HG03378 (cell line): Measurements from ENCODE around the gene ADAP2.
"Not testable (repeated sequence)": the region's sequence is repeated elsewhere in the genome, so short reads cannot be mapped to it uniquely, and the experiment has no call there.

Experiments
- ATAC-seq: cut with Tn5 transposase; IDR thresholded peaks from one replicate; pipeline ENCODE4 v1.9.1; 2021; ENCODE audit warnings: mild to moderate bottlenecking, moderate library complexity; ENCODE audit not compliant: unreplicated experiment

ADAP2 gene

DNA sequence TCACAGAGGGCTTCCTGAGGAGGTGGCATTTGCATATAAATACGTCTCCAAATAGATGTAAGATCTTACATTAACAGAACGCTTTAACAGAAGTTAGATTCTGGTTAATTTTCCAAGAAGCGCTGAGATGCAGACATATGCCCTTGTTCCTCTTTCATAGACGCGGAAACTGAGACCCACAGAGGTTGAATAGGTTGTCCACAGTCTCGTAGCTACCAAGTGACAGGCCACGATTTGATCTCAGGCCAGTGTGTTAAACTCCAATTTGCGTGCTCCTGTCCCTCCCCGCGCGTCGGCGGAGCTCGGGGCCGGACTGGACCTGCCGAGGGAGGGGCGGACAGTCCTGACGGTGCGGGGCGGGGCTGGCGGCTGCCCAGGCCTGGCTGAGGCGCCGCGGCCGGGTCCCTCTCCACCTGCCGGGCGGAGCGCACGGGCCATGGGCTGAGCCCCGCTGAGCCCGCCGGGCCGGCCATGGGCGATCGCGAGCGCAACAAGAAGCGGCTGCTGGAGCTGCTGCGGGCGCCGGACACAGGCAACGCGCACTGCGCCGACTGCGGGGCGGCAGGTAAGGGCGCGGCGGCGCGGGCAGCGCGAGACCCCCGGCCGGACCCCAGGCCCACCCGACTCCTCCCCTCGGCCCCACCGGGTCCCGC lies at the start of gene ADAP2:
Gene ADAP2 (plus strand): TSS at position 402 of the 653 bp plus-strand sequence. CDS start 70 bp downstream, at position 472.
- ATAC-seq = no peak

GRCh38 chr17:30886187-30886586 lies 35.6 kb upstream of the ADAP2 start:
- no peak for ATAC-seq

- no peak for ATAC-seq
Measured at GRCh38 chr17:30894236-30894635, 27.5 kb upstream of the ADAP2 start.

DNA sequence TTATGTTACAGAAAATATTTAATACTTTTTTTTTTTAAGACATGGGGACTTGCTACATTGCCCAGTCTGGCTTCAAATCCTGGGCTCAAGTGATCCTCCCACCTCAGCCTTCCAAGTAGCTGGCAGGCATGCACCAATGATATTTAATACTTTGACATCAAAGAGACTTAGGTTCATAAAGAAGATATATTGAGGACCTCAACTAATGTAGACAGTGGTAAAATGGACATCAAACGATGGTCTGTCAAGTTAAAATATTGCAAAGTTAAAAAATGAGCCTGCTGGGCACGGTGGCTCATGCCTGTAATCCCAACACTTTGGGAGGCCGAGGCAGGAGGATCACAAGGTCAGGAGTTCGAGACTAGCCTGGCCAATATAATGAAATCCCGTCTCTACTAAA lies 24.4 kb upstream of the ADAP2 start:
- ATAC-seq = no peak

DNA sequence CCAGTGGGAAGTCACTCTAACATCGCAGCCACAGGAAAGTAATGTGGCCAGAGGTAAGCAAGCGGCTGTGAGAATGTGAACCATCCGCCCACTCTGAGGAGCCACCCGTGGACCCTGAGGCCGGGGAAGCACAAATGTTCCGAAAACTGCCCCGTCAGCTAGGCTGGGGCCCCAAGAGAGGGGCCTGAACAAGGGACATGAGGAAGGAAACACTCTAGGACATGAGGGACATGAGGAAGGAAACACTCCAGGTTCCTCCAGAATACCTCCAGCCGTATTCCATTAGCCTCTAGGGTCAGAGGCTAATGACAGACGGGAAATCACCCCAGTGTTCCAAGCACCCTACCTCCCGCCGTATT lies 16.0 kb upstream of the ADAP2 start:
- ATAC-seq = peak; percentile 18

GRCh38 chr17:30906101-30906911 lies 15.4 kb upstream of the ADAP2 start, which contains the start of gene TEFM:
TEFM (minus strand) TSS chr17:30906238; CDS start chr17:30906198, 40 bp downstream.
- ATAC-seq = peak; percentile 80

DNA sequence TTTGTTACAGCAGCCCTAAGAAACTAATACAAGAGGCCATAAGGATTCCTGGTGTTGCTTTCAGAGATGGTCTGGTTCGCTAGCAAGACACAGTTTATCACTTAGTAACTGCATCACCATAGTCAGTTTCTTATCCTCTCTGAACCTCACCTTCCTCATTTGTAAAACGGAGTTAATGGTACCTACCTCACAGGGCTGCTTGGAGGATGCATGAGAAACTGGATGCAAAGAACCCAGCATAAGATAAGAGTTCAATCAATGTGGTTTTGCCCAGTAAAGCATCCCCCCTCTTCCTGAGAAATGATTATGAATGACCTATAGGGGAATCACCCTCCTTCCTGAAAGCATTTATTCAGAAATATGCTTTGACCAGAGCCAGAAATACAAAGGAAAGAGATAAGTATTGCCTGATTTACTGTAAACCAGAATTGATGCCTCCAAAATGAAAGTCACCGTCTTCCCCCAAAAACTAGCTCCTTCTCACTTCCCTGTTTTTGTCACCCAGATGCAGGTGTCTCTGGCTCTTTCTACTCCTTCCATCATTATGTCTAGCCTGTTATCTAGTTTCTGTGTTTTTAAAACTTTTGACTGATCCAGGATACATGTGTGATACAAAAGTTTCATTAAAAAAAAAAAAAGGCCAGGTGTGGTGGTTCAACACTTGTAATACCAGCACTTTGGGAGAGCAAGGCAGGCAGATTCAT lies 12.9 kb upstream of the ADAP2 start:
- no peak for ATAC-seq

GRCh38 chr17:30910151-30910550 lies 11.6 kb upstream of the ADAP2 start:
- not testable (repeated sequence) for ATAC-seq

DNA sequence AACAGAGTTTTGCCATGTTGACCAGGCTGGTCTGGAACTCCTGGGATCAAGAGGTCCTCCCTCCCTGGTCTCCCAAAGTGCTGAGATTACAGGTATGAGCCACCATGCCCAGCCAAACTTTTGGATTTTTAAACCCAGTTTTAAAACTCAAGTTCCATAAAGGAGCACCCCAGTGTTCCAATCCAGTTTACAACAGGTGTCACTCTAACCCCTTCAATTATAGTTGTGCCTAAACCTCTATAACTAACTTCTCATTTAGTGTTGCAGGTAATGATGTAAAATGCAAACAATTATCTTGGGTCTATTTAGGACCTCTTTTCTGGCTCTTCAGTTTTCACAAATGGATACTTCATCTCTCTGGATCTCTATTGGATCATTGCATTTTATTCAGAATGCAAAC lies 7.8 kb upstream of the ADAP2 start:
- ATAC-seq = no peak

DNA sequence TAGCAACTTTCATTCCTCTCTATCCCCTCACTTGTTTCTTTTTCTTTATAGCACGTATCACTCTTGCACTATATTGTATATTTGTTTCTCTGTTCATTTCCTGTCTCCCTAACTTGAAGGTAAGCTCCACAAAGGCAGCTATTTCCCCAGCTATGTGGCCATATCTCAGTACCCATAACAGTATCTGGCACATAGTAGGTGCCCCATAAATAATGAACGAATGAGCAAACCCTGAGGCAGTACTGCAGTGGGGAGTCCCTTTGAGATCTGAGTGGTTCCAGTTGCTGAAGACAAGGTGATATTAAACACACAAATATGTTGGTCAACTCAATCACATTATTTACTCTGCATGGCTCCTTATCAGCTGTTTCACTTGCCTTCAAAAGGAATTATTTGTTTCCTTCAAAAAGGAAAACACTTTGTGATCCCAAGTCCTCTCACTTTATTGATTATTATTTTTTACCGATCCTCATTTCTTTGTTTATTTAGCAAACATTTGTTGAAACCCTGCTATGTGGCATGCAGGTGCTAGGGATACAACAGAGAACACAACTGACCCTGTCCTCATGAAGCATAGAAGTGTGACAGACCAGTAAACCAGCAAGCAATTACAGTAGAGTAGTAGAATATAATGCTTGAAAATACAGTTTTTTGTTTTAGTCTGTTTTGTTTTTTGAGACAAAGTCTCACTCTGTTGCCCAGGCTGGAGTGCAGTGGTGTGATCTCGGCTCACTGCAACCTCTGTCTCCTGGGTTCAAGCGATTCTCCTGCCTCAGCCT lies 5.7 kb upstream of the ADAP2 start:
- ATAC-seq = no peak

DNA sequence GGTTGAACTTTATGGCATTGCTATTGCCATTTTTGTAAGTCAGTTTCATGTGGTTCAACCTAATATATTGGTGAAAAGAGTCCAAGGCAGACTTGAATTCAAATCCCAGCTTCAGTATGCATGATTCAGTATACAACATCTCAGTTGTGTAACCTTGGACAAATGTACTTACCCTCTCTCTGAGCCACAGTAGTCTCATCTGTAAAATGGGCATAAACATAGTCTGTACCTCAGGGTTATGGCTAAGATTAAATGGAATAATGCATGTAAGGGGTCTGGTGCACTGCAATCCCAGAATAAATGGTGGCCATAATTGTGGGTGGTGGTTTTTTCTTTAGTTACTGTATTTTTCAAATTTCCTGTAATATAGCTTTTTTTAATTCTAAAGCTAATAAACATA lies 4.7 kb upstream of the ADAP2 start:
- no peak for ATAC-seq

GRCh38 chr17:30920282-30920681 lies 1.5 kb upstream of the ADAP2 start:
- no peak for ATAC-seq

- ATAC-seq = no peak
Measured at GRCh38 chr17:30920683-30921543, 832 bp upstream of the ADAP2 start.

GRCh38 chr17:30922235-30923030 lies 688 bp downstream of the ADAP2 start:
- ATAC-seq = no peak

DNA sequence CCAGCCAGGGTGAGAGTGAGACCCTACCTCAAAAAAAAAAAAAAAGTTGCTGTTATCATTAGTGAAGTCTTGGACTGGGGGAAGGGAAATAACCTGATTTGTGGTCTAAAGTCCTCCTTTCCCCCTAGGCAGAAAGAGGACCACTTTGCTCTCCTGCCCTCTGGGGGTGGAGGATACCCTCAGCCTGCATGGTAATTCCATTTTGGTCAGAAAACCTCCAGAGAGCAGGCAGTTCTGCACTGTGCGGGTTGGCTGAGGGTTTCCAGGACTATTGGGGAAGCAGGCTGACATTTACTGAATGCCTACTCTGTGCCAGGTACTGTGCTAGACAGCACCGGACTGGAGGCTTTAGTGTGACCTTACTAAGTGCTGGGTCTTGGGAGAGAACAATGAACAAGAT lies 2.6 kb downstream of the ADAP2 start:
- ATAC-seq = no peak

DNA sequence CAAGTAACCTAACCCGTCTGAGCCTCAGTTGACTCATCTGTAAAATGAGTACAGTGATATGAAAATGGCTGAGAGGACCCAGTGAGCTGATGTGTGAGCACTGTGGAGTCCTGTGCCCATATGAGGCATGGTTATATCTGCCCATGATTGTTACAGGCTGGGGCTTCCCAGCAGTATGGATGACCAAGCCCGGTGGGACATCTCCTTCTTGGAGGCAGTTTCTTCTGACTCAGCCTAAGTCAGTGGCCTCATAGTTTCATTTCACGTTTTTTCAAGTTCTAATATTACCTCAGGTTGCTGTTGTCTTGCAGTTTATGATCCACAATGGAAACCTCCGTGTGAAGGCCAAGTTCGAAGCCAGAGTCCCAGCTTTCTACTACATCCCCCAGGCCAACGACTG lies 4.8 kb downstream of the ADAP2 start:
- no peak for ATAC-seq

- no peak for ATAC-seq
Measured at GRCh38 chr17:30927756-30928155, 6.0 kb downstream of the ADAP2 start.

DNA sequence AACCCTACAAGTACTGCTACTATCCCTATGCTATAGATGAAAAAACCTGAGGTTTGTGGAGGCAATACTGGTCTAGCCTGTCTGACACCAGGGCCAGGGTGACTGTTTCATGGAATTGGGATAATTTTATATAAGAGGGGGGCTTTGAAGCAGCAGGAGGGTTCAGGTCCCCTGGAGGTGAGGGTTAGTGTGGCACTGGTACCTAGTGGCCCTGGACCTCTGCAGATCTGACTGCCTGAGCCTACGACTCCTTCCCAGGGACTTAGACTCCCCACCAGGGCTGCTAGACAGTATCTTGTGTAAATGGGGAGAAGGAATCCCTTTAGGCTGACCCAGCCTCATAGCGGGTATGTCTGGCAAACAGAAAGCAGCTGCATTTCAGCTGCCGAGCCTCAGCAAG lies 6.8 kb downstream of the ADAP2 start:
- no peak for ATAC-seq

- no peak for ATAC-seq
Measured at GRCh38 chr17:30929081-30929633, 7.4 kb downstream of the ADAP2 start.
